ENCODE results near the gene ABCB11.
A peak's percentile ranks its signal among the peaks of the same experiment; 100 is the strongest.
"Not testable (repeated sequence)": the region's sequence is repeated elsewhere in the genome, so short reads cannot be mapped to it uniquely, and the experiment has no call there.

Gene ABCB11

DNA sequence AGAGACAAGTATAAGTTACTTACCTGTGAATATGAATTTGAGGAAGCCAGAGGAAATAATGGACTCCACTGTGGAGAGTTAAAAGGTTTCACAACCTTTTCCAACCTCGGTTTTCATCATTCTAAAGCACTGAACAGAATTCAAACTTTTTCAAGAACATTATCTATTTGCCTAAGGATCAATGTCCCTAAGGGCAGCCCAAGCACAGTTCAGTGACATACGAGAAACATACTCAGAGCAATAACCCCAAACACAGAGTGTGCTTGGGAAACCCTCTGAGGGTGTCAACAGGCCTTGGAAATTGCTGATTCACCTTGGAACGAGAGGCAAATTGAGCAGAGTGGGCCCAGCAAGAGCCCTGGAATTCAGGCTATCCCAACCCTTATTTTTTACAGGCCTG is at the start of gene ABCB11:
TSS of gene ABCB11 (minus strand) at position 123 of the 400 bp plus-strand sequence. CDS start 13,199 bp downstream, outside the sequence.
- DNase-seq = no peak

DNA sequence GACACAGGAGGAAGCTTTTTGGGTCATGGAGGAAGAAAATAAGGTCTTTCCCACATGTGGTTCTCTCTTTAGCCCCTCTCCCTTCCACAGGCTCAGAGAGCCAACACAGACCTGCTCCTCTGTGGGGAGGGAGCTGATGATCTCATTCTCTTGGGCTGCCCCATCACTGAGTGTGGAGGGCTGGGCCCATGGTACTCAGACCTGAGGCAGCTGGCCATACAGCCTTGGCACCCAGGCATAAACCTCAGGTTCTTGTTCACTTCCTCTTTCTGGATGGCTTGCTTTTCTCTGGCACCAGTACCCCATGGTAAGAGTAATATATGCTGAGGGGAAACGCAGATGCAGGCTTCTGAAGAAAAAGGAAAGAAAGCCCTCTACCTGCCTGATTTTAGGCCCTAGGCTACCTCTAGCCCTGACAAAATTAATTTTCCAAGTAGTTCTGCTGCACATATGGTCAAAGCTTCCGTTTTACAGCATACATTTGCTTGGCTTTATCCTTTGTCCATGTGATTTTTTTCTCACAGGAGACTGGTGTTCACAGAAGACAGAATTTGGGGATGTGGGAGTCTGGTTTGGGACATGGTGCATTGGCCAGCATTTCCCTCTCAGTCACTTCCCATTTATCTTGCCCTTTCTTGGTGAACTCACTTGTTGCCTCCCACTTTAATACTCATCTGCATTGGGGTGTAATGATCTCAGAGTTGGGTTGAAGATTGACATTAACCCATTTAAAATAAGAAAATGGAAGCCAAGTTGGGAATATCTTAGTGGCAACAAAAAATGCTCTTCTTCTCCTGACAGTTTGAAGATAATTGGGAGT is 49.3 kb upstream of the ABCB11 start:
- DNase-seq = peak in 1 of 56 donors; percentile 16

DNA sequence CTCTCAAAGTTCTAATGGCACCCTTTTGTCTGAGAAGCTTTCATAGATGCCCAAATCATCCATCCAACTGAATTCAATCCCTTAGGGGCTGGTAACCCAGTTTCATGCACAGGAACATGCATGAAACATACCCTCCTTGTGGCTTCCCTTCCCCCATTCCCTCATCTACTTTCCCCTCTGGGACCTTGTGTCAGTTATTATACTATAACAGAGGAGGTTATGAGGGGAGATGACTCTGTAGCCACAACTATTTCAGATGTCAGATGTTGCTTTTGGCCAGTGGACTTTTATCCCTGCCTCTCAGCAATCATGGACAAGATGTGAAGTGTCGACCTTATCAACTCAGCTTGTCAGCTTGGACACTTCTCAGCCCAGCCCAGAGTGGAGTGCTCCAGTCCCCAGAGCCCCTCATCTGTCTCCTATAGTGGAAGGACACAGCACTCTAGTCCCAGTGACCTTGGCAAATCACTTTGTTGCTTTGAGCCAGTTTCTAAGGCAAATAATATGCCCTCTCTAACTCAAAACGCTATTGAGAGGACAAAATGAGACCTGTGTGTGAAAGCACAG is 46.6 kb upstream of the ABCB11 start:
- no peak for DNase-seq

DNA sequence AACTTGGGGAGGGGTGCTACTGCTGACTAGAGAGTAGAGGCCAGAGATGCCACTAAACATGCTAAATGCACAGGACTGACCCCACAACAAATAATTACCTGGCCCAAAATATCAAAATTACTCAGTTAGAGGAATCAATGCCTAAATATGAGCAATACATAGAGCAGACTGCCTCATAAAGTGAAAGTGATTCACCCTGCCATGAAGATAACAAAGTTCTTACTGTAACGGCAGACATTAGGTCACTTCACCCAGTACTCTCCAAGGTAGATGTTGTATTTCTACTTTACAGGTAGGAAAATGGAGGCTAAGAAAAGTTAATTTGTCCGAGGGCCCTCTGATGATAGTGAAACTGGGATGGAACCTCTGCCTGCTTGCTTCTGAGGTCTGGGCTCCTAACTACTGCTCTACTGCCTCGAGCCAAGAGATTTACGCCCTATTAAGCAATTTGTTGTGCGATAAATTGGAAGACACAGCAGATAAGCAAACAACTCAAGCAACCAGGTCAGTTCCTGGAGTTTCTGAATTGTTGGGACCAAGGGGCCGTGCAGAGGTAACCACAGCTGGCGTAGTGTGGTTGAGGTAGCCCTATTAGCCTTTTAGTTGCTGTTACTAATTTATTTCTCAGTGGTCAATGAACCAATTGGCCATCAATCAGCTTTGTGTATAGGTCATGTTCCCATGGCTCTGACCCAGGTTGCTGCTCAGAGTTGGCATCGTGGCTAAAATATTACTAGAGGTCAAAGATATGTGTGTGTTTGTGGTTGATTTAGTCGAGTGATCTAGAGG is 43.0 kb upstream of the ABCB11 start:
- no peak for DNase-seq

DNA sequence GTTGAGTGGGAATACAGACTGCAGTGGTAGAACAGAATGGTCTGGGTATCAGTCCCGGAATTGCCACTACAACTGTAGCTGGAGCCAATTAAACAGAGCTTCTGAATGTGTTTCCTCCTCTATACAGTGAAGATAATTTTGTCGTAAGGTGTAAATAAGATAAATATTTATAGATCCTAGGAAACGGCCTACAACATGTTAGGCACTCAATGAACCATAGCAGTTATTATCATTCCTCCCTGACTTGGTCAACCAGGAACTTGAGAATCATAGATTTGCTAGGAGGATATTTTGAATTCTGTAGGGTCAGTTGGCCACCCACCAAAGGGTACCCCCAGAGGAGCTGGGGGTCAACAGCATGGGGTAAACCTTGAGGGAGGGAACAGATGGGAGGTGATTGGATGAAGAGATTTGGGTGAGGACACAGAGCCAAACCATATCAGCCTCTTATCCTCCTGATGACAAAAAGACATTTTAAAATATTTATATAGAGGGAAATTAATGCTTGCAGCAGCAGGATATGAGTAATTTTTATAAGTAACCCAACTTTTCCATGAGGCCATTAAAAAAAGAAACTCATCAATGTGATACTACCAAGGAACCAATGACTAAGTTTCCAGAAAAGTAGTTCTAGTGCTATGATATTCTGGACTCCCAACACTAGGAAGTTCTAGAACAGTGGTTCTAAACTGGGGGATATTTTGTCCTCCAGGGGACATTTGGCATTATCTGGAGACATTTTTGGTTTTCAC is 42.3 kb upstream of the ABCB11 start:
- no peak for DNase-seq

DNA sequence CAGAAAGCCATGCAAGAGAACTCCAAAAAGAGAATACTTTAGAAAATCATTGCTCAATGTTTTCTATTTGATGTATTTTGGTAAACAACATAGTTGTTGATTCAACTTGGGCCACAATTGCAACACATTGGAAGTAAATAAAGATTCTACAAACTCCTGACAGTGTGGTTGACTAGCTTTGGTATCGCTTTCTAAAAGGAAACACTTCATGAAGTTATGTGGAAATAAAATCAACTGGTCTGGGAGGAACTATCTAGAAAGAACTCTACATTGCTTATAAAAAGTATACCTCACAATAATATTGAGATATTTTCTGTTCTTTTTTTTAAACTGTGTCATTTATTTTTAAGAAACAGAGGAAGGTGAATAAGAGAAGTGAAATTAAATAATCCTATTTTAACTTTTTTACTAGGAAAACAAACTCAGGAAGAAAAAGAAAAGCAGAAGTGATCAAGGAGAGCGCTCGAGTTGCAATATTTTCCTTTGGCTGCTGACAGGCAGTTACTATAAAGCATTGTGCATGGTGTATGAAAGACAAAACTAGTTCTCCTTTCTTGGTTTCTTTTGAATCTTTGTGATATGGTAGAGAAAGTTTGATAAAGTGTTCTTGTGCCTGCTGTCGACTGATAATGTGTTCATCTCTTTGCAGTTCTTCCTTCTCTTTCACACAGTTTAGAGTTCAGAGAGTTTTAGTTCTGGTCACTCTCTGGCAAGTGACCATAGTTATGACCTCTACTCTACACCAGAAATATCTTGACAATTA is 41.2 kb upstream of the ABCB11 start:
- no peak for DNase-seq

DNA sequence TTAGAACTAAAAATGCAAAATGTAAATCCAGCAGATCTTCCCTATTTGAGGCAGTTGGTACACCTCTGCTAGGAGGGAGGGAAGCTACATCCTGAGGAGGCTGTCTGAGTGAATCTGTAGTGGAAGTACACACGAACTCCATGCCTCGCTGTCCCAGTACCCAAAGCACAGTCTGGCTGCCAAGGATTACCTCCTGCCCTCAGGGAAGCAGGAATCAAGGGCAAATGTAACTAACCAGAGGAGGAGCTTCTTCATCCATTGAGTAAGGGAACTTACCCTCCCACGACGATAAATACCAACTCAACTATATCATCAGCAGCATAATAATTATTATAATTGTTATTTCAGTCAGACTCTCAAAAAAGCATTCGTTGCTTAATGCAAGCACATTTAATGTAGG is 40.3 kb upstream of the ABCB11 start:
- no peak for DNase-seq

DNA sequence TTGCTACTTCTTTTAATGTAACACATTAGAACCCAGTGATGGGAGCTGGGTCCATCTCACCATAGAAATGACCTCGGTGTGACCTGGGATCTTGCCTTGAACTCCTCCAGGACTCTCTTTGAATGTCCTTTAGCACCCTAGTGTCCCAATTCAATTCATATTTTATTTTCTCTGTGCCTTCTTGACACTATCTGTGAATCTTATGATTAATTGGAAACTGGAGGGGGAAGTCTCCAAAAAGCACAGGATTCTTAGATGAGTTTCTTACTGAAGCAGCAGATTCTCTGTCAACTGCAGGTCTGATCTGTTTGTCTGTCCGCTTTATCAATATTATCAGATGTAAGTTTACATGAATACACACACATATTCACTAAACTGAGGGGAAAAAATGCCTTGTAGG is 38.7 kb upstream of the ABCB11 start:
- no peak for DNase-seq

DNA sequence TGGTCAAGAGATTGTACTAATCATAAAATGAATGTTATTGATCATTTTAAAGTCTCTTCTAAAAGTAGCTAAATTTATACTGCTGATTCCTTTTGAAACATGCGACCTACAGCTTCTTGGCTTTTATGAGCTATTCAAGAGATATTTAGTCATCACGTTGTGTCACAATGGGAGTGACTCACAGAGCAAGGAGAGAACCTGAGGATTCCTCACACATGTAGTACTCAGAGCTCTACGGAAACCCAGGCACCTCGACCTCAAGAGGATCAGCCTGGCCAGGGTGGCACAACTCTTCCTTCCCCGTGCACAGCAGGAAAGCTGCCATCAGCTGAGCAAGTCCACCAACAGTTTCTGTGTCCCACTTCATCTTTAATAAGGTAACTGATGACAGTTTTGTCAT is 38.2 kb upstream of the ABCB11 start, which contains the start of gene DHRS9:
TSS of gene DHRS9 (plus strand) at position 223 of the 400 bp plus-strand sequence. CDS start 12,019 bp downstream, outside the sequence.
- DNase-seq = no peak

DNA sequence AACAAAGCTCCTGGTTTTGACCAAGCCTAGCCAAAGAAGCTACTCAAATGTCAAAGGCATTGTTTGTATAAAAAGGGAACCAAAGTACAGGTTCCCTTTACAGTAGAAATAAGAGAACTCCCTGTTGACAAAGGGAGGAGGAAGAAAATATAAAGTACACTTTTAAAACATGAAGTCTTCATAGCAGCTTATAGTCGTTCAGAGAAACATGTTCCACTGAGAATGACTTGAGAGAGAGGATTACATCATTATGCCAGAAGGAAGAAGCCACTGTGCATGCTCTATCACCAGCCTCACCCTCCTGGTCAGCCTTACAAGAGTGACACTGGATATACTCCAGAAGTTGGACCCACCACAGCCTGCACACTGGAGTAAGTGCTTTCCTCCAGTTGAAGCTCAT is 35.8 kb upstream of the ABCB11 start:
- DNase-seq = no peak

DNA sequence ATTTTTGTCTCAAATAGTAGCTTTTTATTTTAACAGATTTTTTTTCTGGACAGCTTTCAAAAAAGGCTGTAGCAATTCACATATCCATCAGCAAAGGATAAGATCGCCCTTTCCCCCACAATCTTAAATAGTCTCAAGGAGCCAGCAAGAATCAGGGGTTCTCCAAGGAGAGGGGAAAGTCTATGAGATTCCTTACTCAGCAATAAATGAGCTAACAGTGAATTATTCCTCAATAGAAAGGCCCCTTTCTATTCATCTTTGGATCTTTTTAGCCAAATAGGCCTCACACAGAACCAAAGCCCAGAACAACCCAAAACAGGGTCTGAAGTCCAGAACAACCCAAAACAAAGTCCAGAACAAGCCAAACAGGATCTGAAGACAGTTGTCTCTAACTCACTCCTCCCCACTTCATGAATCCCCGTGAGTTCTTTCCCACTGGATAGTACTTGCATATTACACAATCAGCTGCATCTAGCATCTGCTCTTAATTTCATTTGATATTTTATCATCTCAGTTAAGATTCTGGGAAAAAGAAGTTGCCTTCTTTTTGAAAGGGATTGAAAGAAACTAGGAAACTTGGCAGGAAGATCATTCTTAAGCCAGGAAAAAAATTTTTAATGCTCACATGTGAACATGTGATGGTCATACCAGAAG is 34.9 kb upstream of the ABCB11 start:
- no peak for DNase-seq

DNA sequence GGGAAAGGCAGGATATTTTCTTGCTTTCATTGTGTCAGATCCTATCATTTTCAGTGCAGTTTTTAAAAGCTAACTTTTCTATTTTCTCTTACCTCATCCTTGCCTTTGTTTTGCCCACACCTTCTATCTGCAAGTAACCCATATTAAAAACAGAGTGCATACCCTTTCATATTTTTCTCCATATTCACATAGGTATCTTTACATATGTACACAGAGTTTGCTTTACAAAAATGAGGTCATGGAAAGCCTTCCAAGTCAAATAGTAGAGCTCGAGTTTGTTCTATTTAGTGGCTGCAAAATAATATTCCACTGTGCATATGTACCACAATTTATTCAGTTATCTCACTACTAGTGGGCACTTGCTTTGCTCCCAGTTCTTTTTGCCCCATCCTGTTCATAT is 34.3 kb upstream of the ABCB11 start:
- DNase-seq = no peak

DNA sequence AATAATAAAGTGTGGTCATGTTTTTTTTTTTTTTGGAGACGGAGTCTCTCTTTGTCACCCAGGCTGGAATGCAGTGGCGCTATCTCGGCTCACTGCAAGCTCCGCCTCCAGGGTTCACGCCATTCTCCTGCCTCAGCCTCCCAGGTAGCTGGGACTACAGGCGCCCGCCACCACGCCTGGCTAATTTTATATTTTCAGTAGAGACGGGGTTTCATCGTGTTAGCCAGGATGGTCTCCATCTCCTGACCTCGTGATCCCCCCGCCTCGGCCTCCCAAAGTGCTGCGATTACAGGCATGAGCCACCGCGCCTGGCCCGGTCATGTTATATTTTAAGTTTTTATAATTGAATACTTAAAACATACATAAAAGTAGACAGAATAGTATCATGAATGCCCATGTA is 33.1 kb upstream of the ABCB11 start:
- DNase-seq = not testable (repeated sequence)

DNA sequence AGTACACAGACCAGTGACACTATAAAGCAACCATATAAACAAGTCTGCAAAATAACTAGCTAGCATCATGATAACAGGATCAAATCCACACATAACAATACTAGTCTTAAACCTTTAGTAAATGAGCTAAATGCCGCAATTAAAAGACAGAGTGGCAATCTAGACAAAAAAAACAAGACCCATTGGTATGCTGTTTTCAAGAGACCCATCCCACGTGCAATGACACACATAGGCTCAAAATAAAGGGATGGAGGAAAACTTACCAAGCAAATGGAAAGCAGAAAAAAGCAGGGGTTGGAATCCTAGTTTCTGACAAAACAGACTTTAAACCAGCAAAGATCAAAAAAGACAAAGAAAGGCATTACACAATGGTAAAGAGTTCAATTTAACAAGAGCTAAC is 23.5 kb upstream of the ABCB11 start:
- not testable (repeated sequence) for DNase-seq

DNA sequence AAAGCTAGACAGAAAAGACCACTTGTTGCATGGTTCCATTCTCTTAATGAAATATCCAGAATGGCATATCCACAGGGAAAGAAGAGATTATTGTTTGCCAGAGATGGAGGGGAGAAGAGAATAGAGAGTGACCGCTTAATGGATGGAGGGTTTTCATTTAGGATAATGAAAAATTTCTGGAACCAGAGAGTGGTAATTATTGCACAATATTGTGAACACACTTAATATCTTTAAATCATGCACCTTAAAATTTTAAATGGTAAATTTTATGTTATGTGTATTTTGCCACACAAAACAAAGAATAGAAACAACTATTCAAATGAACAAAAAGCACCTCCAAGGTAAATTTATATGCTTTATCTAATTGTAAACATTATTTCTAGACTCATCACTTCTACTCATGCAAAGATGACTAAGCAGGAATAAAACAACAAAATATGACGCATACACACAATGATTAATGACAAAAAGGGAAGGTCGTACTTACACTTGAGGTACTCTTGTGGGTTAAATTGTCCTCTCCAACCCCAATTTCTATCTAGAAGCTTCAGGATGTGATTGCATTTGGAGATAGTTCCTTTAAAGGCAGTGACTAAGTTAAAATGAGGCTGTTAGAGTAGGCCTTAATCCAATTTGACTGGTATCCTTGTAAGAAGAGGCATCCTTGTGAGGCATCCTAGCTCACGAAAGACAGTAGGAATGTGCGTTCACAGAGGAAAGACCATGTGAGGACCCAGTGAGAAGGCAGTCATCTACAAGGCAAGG is 19.5 kb upstream of the ABCB11 start:
- no peak for DNase-seq

DNA sequence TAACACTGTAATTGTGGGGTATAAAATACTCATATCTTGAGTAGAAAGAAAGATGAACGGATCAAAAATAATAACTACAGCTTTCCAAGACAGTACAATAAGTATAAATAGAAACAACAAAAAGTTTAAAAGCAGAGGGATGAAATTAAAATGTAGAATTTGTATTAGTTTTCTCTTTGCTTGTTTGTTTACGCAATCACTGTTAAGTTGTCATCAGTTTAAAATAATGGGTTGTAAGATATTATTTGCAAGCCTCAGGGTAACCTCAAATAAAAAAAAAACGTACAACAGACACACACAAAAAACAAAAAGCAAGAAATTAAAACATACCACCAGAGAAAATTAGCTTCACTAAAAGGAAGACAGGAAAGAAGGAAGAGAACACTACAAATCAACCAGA is 18.0 kb upstream of the ABCB11 start:
- DNase-seq = no peak

DNA sequence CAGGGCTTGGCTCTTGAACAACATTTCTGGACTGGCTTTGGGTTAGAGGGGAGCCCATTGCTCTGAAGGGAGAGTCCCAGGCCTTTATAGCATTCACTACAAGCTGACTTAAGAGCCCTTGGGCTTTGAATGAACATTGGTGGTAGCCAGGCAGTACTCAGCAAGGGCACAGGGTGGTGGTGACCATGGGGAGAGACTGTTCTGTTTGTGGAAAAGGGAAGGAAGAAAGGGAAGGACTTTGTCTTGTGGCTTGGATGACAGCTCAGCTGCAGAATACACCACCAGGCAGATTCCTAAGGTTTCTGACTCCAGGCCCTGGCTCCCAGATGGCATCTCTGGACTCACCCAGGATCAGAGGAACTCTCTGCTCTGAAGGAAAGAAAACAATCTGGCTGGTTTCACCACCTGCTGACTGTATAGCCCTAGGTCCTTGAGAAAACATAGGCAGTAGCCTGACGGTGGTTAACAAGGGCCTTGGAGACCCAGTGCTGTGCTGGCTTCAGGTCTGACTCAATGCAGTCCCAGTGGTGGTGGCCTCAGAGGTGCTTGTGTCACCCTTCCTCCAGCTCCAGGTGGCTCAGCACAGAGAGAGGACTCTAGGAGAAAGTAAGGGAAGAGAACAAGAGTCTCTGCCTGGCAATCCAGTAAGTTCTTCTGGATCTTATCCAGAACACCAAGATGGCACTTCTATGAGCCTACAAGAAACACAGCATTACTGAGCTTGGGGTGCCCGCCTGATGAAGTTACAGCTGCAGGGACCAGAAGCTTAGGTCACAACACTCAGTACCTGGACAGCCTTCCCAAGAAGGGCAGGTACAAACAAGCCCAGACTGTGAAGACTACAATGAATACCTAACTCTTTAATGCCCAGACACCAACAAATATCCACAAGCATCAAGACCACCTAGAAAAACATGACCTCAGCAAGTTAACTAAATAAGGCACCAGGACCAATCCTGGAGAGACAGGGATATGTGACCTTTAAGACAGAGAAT is 16.4 kb upstream of the ABCB11 start:
- no peak for DNase-seq
